ENCODE data around the gene FSCN2. TPM values are rescaled to one million over a fixed set of nuclear protein-coding genes. Genes with fewer than 3 reads are reported as not detected.

Gene FSCN2
- total RNA-seq, 1 experiment from 2014 or later, result 1.4 TPM

DNA sequence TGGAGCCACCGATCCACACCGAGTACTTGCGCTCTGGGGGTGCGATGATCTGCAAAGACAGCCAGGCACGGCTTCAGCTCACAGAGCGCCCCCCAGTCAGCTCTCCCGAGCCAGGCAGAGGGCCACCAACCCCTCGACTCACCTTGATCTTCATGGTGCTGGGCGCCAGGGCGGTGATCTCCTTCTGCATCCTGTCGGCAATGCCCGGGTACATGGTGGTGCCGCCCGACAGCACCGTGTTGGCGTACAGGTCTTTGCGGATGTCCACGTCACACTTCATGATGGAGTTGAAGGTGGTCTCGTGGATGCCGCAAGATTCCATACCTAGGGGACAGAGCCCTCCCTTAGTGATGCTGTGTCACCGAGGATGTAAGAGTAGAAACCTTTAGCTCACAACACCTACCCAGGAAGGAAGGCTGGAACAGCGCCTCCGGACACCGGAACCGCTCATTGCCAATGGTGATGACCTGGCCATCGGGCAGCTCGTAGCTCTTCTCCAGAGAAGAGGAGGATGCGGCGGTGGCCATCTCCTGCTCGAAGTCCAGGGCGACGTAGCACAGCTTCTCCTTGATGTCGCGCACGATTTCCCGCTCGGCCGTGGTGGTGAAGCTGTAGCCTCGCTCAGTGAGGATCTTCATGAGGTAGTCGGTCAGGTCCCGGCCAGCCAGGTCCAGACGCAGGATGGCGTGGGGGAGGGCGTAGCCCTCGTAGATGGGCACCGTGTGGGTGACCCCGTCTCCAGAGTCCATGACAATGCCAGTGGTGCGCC, 17.2 kb upstream of the FSCN2 start:
- peak; percentile 55 for DNase-seq (ENCODE audit: low spot score)
- in situ Hi-C loops (cut with HindIII; ENCODE audit: low sequenced_read_pairs), result loop anchor here (10.0 kb wide), 1 partner anchor 106 kb away; no protein-coding TSS in a partner anchor

- in situ Hi-C loops (cut with HindIII; ENCODE audit: low sequenced_read_pairs), result loop anchor here (10.0 kb wide), 1 partner anchor 107 kb away; no protein-coding TSS in a partner anchor
- DNase-seq (ENCODE audit: low spot score), result no peak
Measured at GRCh38 chr17:81511554-81511803, 16.7 kb upstream of the FSCN2 start.

- no peak for DNase-seq (ENCODE audit: low spot score)
- in situ Hi-C loops (cut with HindIII; ENCODE audit: low sequenced_read_pairs), result loop anchor here (10.0 kb wide), 1 partner anchor 107 kb away; no protein-coding TSS in a partner anchor
Measured at GRCh38 chr17:81511804-81512561, 16.2 kb upstream of the FSCN2 start.

GRCh38 chr17:81512562-81513371, 15.4 kb upstream of the FSCN2 start, which contains the start of gene ACTG1:
ACTG1 (minus strand) TSS chr17:81512799; CDS start chr17:81512354, 445 bp downstream.
- DNase-seq (ENCODE audit: low spot score), result peak; percentile 92
- in situ Hi-C loops (cut with HindIII; ENCODE audit: low sequenced_read_pairs), result loop anchor here (10.0 kb wide), 1 partner anchor 108 kb away; no protein-coding TSS in a partner anchor

- in situ Hi-C loops (cut with HindIII; ENCODE audit: low sequenced_read_pairs), result loop anchor here (10.0 kb wide), 1 partner anchor 109 kb away; no protein-coding TSS in a partner anchor
- DNase-seq (ENCODE audit: low spot score), result peak; percentile 71
Measured at GRCh38 chr17:81513372-81513752, 14.8 kb upstream of the FSCN2 start.

DNA sequence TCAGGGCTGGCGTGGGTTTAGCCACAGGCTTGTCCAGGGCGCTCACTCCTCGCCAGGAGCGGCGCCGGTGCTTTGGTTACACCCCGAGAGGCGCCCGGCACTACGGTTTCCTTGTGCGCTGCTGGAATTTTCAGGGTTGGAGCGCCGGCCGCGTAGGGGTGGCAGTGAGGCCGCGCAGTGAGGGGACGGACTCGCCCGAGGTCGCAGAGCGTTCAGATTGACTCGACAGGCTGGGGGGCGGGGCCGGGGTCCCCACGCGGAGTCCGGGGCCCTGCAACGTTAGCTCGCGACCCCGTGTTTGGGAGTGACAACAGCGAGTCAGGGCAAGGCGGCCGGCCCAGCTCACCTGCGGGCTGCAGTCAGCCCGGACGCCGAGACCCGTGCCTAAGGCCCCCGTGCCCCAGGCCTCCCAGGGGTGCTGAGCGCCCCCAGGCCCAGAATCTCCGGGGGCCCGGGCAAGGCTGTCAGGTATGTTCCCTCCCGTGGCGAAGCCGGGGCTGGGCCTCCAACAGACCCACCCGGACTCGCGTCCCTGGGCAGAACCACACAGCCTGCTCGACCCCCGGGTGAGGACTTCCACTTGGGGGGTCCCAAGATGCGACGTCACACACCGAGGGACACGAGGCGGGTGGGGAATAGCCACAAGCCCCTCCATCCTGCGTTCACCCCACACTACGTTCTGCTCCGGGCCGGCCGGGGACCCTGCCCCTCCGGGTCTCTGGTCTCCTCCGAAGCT, 14.3 kb upstream of the FSCN2 start:
- peak; percentile 66 for DNase-seq (ENCODE audit: low spot score)
- in situ Hi-C loops (cut with HindIII; ENCODE audit: low sequenced_read_pairs), result loop anchor here (10.0 kb wide), 1 partner anchor 109 kb away; no protein-coding TSS in a partner anchor

DNA sequence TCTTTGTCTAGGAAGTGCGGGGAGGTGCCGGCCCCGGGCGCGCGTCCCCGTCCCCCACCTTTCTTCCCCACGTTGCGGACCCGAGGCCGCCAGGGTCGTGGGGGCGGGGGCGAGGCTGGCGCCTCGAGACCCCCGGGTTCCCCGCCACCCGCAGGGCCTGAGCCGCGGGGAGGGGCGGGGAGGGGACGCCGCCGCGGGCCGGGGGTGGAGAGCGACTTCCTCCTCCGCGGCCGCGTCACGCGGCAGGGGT, 13.8 kb upstream of the FSCN2 start:
- in situ Hi-C loops (cut with HindIII; ENCODE audit: low sequenced_read_pairs), result loop anchor here (10.0 kb wide), 1 partner anchor 110 kb away; no protein-coding TSS in a partner anchor
- no peak for DNase-seq (ENCODE audit: low spot score)

- peak; percentile 50 for DNase-seq (ENCODE audit: low spot score)
- in situ Hi-C loops (cut with HindIII; ENCODE audit: low sequenced_read_pairs), result loop anchor here (10.0 kb wide), 1 partner anchor 110 kb away; no protein-coding TSS in a partner anchor
Measured at GRCh38 chr17:81514739-81515529, 13.2 kb upstream of the FSCN2 start.

- no peak for DNase-seq (ENCODE audit: low spot score)
- in situ Hi-C loops (cut with HindIII; ENCODE audit: low sequenced_read_pairs), result loop anchor here (10.0 kb wide), 1 partner anchor 111 kb away; no protein-coding TSS in a partner anchor
Measured at GRCh38 chr17:81515530-81516041, 12.6 kb upstream of the FSCN2 start.

DNA sequence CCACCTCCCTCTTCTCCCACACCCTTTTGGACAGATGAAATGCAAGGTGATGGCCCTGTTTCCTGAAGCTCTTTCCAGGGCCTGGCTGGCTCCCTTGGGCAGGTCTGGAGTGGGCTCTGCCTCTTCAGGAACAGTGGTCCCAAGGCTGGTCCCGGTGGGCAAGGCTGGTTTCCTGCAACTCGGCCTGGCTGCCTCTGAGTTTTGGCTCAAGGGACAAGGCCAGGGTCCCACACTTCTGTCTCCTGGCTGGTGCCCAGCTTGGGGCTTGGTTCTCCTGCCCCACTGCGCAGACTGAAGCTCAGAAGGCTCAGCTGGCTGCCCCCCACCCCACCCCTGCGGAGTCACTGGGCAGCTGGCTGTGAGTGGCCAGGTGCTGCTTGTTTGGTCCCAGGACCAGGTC, 11.7 kb upstream of the FSCN2 start:
- DNase-seq (ENCODE audit: low spot score), result no peak
- in situ Hi-C loops (cut with HindIII; ENCODE audit: low sequenced_read_pairs), result loop anchor here (10.0 kb wide), 1 partner anchor 112 kb away; no protein-coding TSS in a partner anchor

DNA sequence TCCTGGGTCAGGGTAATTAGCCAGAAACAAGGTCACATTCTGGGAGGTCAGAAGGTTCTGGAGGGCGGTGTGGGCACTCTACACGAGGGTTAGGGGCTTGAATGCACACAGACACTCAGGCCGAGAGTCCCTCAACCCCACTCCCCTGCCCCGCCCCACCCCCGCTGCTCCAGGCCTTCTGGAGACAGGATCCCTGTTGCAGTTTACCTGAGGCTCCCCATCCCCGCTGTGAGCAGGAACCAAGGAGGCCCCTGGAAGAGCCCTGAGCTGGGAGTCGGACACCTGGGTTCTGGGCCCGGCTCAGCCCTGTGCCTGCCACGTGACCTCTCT, 11.2 kb upstream of the FSCN2 start:
- DNase-seq (ENCODE audit: low spot score), result no peak
- in situ Hi-C loops (cut with HindIII; ENCODE audit: low sequenced_read_pairs), result loop anchor here (10.0 kb wide), 1 partner anchor 112 kb away; no protein-coding TSS in a partner anchor

- in situ Hi-C loops (cut with HindIII; ENCODE audit: low sequenced_read_pairs), result loop anchor here (10.0 kb wide), 1 partner anchor 113 kb away; no protein-coding TSS in a partner anchor
- no peak for DNase-seq (ENCODE audit: low spot score)
Measured at GRCh38 chr17:81517339-81518112, 10.7 kb upstream of the FSCN2 start.

DNA sequence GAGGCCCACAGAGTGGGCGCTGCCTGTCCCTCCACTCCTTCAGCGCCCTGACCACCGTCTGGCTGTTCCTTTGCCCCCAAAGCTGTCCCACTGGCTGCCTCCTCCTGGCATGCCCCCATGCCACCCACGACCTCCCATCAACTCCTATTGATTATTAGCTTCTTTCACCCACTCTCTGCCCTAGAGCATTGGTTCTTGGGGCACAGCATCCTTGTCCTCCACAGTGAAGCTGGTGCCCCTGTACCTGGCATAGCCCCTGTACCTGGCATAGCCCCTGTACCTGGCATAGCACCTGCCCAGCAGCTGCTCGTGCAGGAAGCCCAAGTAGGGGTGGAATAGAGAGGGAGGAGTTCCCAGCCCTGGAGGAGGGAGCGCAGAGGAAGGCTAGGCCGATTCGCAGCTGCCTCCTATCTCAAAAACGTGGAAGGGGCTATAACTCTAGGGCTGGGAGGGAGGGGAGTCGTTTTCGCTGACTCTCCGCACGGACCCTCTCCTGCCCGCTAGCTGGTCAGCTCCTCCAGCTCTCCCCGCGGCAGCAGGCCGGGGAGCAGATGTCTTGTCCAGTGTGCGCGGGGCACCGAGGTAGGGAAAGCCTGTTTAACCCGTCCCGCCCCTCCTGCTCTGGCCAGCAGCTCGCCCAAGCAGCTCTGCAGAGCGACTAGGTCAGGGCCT, 9.9 kb upstream of the FSCN2 start:
- DNase-seq (ENCODE audit: low spot score), result no peak
- in situ Hi-C loops (cut with HindIII; ENCODE audit: low sequenced_read_pairs), result loop anchor here (10.0 kb wide), 1 partner anchor 113 kb away; no protein-coding TSS in a partner anchor

DNA sequence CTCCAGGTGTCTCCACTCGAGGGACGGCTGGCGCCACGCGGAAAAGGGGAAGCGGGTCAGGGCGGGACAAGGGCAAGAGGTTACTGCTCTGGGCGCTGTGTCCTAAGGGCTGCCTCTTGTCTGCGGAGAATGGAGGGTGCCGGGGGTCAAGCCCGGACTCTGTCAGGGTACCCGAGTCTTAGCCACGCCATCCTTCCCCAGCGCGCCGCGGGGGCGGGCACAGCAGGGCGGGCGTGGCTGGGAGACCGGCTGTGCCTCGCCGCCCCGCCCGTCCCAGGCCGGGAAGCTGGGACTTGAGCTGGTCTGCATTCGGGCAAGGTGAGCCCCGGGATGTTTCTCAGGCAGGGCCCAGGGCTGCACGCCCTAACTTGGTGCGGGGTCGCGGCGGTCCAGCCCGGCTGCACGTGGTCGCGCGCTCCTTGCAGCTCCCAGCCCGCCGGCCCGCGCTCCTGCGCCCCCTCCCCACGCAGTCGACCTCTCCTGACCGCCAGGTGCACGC, 9.3 kb upstream of the FSCN2 start:
- DNase-seq (ENCODE audit: low spot score), result no peak
- in situ Hi-C loops (cut with HindIII; ENCODE audit: low sequenced_read_pairs), result loop anchor here (10.0 kb wide), 1 partner anchor 114 kb away; no protein-coding TSS in a partner anchor

DNA sequence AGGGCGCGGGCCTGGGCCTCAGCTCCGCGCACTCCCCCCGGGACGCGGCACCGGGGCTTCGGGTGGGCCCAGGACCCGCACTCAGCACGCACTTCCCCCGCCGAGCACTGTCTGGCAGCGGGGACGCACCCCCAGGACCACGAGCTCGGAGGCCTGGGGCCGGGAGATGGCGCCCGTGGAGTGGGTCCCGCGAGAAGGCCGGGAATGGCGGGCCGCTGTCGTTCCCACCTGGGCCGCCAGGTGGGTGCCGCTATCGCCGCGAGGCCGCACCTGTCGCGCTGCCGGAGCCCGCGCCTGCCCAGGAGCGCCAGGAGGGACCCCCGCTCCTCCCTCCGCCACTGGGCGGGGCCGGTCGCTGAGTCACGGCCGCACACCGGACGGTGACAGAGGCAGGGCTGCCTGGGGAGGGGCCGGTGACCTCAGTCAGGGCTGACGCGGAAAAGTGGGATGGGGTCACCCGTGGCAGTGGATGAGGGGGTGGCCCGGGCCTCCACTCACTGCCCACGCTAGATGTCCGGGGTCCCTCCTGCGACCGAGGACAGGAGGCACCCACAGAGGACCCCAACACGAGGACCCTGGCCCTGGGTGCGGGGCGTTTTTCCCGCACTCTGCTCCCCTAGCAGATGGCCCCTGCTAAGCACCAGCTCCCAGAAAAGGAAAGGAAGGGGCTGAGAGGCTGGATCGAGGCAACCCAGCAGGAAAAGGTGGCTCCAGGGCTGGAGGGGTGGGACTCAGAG, 8.7 kb upstream of the FSCN2 start:
- no peak for DNase-seq (ENCODE audit: low spot score)
- in situ Hi-C loops (cut with HindIII; ENCODE audit: low sequenced_read_pairs), result loop anchor here (10.0 kb wide), 1 partner anchor 115 kb away; no protein-coding TSS in a partner anchor

Data from G401 (cell line).